ENCODE data around the gene TH.
A peak's percentile ranks its signal among the peaks of the same experiment; 100 is the strongest.

TH gene

DNA sequence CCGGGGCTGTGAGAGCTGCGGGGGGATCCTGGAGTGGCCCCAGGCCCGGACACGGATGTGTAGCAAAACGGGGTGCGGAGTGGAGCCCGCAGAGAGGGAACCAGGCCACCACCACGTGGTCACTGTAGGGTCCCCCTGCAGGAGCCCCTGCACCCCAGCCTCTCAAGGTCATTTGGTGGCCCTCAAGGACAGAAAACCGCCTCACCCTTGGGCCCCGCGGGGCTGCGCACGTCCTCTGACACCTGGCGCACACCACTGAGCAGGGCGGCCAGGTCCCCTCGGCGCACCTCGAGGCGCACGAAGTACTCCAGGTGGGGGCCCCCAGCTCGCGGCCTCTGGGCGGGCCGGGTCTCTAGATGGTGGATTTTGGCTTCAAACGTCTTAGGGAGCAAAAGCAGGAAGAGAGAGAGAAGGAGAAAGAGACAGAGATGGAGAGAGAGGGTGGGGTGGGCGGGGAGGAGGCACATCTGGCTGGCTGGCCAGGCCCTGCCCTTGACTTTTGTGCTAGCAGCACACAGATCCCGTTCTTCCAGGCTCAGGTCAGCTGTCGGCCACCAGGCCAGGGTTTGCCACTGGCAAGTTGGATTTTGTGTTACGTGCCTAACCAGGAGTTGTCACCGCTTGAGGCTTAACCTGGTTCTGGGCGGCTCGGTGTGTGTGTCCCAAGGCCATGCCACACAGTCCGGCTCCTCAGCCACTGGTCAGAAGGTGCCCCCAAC lies 3.2 kb downstream of the TH start:
- H3K27ac ChIP-seq: no peak overlapping the region
- no peak for DNase-seq (ENCODE audit: low spot score)
- TF ChIP-seq, protein P1, sequence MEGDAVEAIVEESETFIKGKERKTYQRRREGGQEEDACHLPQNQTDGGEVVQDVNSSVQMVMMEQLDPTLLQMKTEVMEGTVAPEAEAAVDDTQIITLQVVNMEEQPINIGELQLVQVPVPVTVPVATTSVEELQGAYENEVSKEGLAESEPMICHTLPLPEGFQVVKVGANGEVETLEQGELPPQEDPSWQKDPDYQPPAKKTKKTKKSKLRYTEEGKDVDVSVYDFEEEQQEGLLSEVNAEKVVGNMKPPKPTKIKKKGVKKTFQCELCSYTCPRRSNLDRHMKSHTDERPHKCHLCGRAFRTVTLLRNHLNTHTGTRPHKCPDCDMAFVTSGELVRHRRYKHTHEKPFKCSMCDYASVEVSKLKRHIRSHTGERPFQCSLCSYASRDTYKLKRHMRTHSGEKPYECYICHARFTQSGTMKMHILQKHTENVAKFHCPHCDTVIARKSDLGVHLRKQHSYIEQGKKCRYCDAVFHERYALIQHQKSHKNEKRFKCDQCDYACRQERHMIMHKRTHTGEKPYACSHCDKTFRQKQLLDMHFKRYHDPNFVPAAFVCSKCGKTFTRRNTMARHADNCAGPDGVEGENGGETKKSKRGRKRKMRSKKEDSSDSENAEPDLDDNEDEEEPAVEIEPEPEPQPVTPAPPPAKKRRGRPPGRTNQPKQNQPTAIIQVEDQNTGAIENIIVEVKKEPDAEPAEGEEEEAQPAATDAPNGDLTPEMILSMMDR (IDR thresholded peaks at IDR 0.05): no peak
- no peak overlapping the region for H3K4me3 ChIP-seq

DNA sequence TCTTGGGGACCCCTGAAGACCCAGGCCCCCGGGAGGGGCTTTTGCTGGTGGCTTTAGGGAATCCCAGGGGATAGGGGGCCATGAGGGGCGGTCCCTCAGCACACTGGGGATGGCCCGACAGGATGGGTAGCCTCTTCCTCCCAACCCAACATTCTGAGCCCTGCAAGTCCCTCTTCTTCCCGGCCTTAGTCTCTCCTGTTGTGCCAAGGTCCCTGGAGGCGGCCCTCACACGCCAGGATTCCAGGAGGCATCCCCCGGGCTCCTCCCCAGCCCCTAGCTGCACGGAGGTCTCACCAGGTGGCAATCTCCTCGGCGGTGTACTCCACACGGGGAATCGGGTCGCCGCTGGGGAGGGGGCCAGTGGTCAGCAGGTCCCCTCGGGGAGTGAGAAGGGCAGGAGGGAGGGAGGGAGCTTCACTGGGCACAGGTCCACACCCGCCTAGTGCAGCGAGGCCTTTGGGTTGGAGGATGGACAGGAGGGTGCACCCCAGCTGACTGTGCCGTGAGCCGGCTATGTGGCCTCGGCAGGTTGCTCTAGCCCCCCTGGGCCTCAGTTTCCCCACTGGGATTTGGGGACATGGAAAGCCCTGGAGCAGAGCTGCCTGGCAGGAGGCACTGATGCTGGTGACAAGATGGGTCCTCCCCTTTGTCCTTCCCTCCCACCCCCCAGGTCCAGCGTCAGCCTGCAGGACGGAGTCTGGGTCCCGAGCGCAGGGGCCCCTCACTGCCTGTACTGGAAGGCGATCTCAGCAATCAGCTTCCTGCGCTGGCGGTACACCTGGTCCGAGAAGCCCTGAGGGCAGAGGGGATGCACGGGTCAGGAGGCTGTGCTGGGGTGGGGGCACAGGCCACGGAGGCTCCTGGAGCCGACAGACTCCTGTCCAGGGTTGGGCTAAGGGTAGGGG lies 4.2 kb downstream of the TH start:
- no peak for DNase-seq (ENCODE audit: low spot score)
- Histone ChIP-seq H3K4me3 (no peak overlapping the region), H3K27ac (no peak overlapping the region)
- TF ChIP-seq, protein P1 (IDR thresholded peaks at IDR 0.05): no peak

DNA sequence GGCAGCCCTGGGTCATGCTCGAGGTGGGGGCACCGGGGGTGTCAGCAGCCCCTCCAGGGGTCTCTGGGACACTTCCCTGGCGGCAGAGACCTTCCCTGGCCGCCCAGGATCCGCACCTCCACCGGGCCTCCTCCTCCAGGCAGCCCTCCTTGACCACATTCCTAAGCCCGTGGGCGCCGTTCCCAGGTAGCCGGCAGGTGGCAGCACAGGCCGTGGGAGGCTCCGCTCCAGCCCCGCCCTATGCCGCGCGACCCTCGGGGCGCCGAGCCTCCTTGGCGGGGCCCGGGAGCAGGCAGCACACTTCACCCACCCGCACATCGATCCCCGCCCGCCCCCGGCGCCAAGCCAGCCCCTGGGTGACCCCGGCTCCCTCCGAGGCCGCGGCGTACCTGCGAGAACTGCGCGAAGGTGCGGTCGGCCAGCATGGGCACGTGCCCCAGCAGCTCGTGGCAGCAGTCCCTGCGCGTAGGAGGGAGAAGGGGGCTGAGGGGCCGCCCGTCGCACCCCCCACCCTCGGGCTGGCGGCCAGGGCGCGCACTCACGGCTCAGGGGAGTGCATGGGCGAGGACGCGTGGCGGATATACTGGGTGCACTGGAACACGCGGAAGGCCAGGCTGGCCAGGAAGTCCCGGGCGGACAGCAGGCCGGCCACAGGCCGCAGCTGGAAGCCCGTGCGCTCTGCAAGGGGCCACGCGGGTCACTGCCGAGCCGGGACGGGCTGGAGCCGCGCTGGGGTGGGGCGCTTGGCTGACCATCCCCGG lies 5.3 kb downstream of the TH start:
- TF ChIP-seq, protein P1 (IDR thresholded peaks at IDR 0.05): peak; percentile 49
- DNase-seq (ENCODE audit: low spot score): no peak
- peak overlapping the region; percentile 53 for H3K4me3 ChIP-seq
- no peak overlapping the region for H3K27ac ChIP-seq

DNA sequence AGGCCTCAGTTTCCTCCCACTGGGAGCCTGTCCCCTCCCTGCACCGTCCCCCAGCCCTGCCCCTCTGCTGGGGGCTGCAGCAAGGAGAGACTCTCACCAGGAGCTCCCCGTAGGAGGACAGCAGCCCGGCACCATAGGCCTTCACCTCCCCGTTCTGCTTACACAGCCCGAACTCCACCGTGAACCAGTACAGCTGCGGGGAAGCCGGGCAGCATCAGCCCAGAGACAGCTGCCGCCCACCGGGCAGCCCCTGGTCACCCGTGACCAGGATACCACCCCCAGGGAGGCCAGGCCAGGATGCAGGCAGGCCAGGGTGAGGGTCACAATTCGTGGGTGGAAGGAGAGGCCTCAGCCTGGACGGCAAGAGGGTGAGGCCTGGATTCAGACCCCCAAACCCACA lies 6.0 kb downstream of the TH start:
- Histone ChIP-seq H3K4me3 (no peak overlapping the region), H3K27ac (no peak overlapping the region)
- DNase-seq (ENCODE audit: low spot score): no peak
- TF ChIP-seq, protein P1 (IDR thresholded peaks at IDR 0.05): no peak

DNA sequence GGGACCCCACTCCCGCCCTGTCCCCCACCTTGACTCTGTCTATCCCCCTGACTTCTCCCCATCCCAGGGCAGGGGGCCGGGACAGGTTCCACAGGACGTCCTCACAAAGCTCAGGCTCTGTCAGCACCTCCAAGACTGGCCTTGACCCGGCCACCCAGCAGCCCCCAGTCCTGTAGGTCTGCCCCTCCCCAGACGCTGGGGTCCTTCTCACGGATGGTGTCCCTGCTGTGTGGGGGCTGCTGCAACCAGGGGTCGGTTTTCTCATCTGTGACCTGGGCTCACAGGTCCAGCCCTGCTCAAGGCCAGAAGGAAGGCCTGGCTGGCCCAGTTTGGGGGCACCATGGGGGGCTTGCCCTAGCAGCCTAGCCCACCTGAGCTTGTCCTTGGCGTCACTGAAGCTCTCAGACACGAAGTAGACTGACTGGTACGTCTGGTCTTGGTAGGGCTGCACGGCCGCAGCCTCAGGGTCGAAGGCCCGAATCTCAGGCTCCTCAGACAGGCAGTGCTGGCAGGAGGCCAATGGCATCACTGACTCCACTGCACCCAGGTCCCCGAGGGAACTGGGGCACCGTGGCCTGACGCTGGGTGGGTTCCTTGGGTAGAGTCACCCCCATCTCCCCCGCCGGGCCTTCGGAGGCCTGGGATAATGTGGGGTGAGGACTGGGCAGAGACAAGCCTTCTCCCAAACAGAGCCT lies 6.6 kb downstream of the TH start:
- no peak for DNase-seq (ENCODE audit: low spot score)

DNA sequence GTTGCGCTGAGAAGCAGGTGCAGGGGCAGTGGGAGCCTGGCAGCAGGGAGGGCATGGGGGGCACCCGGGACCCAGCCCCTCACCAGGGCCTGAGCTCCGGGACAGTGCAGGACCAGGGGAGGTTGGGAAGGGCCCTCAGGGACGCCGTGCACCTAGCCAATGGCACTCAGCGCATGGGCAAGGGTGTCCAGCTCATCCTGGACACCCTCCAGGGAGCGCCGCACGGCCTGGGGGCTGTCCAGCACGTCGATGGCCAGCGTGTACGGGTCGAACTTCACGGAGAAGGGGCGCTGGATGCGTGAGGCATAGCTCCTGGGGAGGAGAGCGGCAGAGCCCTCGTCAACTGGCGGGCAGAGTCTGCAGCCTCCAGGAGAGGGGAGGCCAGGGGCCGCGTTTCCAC lies 7.5 kb downstream of the TH start:
- no peak overlapping the region for H3K4me3 ChIP-seq
- no peak overlapping the region for H3K27ac ChIP-seq
- TF ChIP-seq, protein P1 (IDR thresholded peaks at IDR 0.05): no peak
- no peak for DNase-seq (ENCODE audit: low spot score)

More for the DNA sequence above, 6.6 kb downstream of the TH start:
- Histone ChIP-seq H3K27ac (no peak overlapping the region), H3K4me3 (no peak overlapping the region)
- TF ChIP-seq, protein P1 (IDR thresholded peaks at IDR 0.05): no peak

Data from coronary artery (tissue), 2 donors.